H1 (cell line): ENCODE data around the gene ATP6V1B1. TPM values are rescaled to one million over a fixed set of nuclear protein-coding genes. Genes with fewer than 3 reads are reported as not detected.

Experiments
- CTCF ChIA-PET: fragments of 300-600 bp; sonication (Branson Sonifier 250); formaldehyde crosslinking; loops from one replicate; lab custom pipeline; 2021; ENCODE audit not compliant: partially characterized antibody; lab: Charles Lee
- POLR2A ChIA-PET: fragments of 300-600 bp; sonication (Branson Sonifier 250); formaldehyde crosslinking; loops from one replicate; lab custom pipeline; 2021; ENCODE audit warnings: inconsistent platforms; ENCODE audit not compliant: partially characterized antibody; lab: Charles Lee
- DNase-seq, 2 experiments: peaks; one replicate each; pipeline versions ENCODE4 v3.0.0 to v3.0.0-alpha.2; 2010 to 2022; ENCODE audit warnings: low spot score in 2 of 2, low read depth in 1 of 2, mixed read lengths in 1 of 2
- FAIRE-seq: peaks from 2 replicates; lab custom pipeline; 2011; peaks lifted over from hg19 to GRCh38; lab: Jason Lieb, UNC
- H2AFZ ChIP-seq: 2 replicates; pipeline ENCODE4 v1.8.1; 2012; ENCODE audit warnings: low read length, inconsistent platforms
- H2AK5ac ChIP-seq: 2 replicates; pipeline ENCODE4 v1.6.1; 2013; ENCODE audit warnings: low read depth, low read length
- H2BK120ac ChIP-seq: replicated peaks from 2 replicates; pipeline ENCODE3; 2013; ENCODE audit warnings: low read depth, low read length, inconsistent platforms
- H2BK12ac ChIP-seq: 2 replicates; pipeline ENCODE4 v1.6.1; 2013; ENCODE audit warnings: low read depth, low read length
- H2BK15ac ChIP-seq: 2 replicates; pipeline ENCODE4 v1.6.1; 2013; ENCODE audit warnings: low read length
- H2BK20ac ChIP-seq: 2 replicates; pipeline ENCODE4 v1.6.1; 2013; ENCODE audit warnings: low read length
- H2BK5ac ChIP-seq: 2 replicates; pipeline ENCODE4 v1.6.1; 2013; ENCODE audit warnings: low read depth, low read length
- H3K14ac ChIP-seq: 2 replicates; pipeline ENCODE4 v1.6.1; 2013; ENCODE audit warnings: inconsistent platforms; ENCODE audit not compliant: insufficient read length
- H3K18ac ChIP-seq: 2 replicates; pipeline ENCODE4 v1.6.1; 2013; ENCODE audit warnings: low read length; ENCODE audit errors: extremely low read depth
- H3K23ac ChIP-seq: 2 replicates; pipeline ENCODE4 v1.6.1; 2013; ENCODE audit warnings: inconsistent platforms; ENCODE audit not compliant: insufficient read length
- H3K23me2 ChIP-seq: 2 replicates; pipeline ENCODE4 v1.6.1; 2013; ENCODE audit warnings: low read depth, low read length
- H3K27ac ChIP-seq: 2 replicates; pipeline ENCODE4 v1.6.1; 2011; ENCODE audit warnings: low read depth, low read length, inconsistent platforms
- H3K27me3 ChIP-seq, 4 experiments: replicated peaks in 1 of 4; 1 replicate in 1 of 4; 2 replicates in 3 of 4; pipeline versions ENCODE4 v1.6.1 to v1.8.1; 2011 to 2013; ENCODE audit warnings: low read length in 3 of 4, mild to moderate bottlenecking in 3 of 4, inconsistent platforms in 2 of 4, mixed read lengths in 2 of 4, moderate library complexity in 1 of 4; ENCODE audit not compliant: control insufficient read depth in 3 of 4, insufficient read depth in 3 of 4; ENCODE audit errors: extremely low read depth in 1 of 4
- H3K36me3 ChIP-seq, 4 experiments: 2 replicates each; pipeline versions ENCODE4 v1.6.1 to v1.8.1; 2011 to 2013; ENCODE audit warnings: mild to moderate bottlenecking in 4 of 4, low read length in 3 of 4, moderate library complexity in 2 of 4, control low read depth in 1 of 4, inconsistent platforms in 1 of 4; ENCODE audit not compliant: insufficient read depth in 4 of 4, control insufficient read depth in 2 of 4
- H3K4ac ChIP-seq: replicated peaks from 2 replicates; pipeline ENCODE3; 2013; ENCODE audit warnings: low read length, low read depth, mixed read lengths, inconsistent platforms; ENCODE audit not compliant: insufficient read length
- H3K4me1 ChIP-seq, 4 experiments: replicated peaks in 1 of 4; 1 replicate in 1 of 4; 2 replicates in 3 of 4; pipeline versions ENCODE4 v1.6.1 to v1.8.1; 2011 to 2013; ENCODE audit warnings: low read length in 3 of 4, inconsistent platforms in 2 of 4, mixed read lengths in 1 of 4; ENCODE audit not compliant: insufficient read depth in 4 of 4, control insufficient read depth in 3 of 4
- H3K4me2 ChIP-seq, 2 experiments: 2 replicates each; pipeline versions ENCODE4 v1.6.1 to v1.8.1; 2011 to 2013; ENCODE audit warnings: low read depth in 2 of 2, low read length in 2 of 2, control low read depth in 1 of 2, inconsistent platforms in 1 of 2, mild to moderate bottlenecking in 1 of 2; ENCODE audit not compliant: insufficient read depth in 1 of 2
- H3K4me3 ChIP-seq, 4 experiments: fragments of 200-600, 300-600 bp in 1 of 4; sonication (generic), shearing (Covaris generic), sonication (Bioruptor Twin) in 1 of 4; 2 replicates each; pipeline versions ENCODE4 v1.5.1 to v1.8.1; 2011 to 2016; ENCODE audit warnings: low read length in 4 of 4, low read depth in 3 of 4, control low read depth in 2 of 4, inconsistent platforms in 2 of 4, mild to moderate bottlenecking in 2 of 4, mixed read lengths in 1 of 4, moderate library complexity in 1 of 4; ENCODE audit not compliant: insufficient read depth in 2 of 4; ENCODE audit errors: extremely low read depth in 1 of 4
- H3K56ac ChIP-seq: replicated peaks from 2 replicates; pipeline ENCODE3; 2013; ENCODE audit warnings: low read depth, mild to moderate bottlenecking, mixed read lengths, low read length, inconsistent platforms; ENCODE audit not compliant: insufficient read length
- H3K79me1 ChIP-seq: 2 replicates; pipeline ENCODE4 v1.6.1; 2013; ENCODE audit warnings: low read depth, low read length, control low read depth
- H3K79me2 ChIP-seq, 2 experiments: 2 replicates each; pipeline versions ENCODE4 v1.6.1 to v1.8.1; 2012 to 2013; ENCODE audit warnings: low read length in 2 of 2, mild to moderate bottlenecking in 2 of 2, inconsistent platforms in 1 of 2; ENCODE audit not compliant: insufficient read depth in 2 of 2, control insufficient read depth in 1 of 2
- H3K9ac ChIP-seq, 4 experiments: replicated peaks in 1 of 4; 1 replicate in 1 of 4; 2 replicates in 3 of 4; pipeline versions ENCODE4 v1.6.1 to v1.8.1; 2011 to 2013; ENCODE audit warnings: low read depth in 3 of 4, low read length in 3 of 4, control low read depth in 2 of 4, mild to moderate bottlenecking in 2 of 4, moderate library complexity in 2 of 4, inconsistent platforms in 1 of 4; ENCODE audit errors: extremely low read depth in 1 of 4
- H3K9me3 ChIP-seq, 2 experiments: 2 replicates each; pipeline versions ENCODE4 v1.6.1 to v1.8.1; 2012 to 2013; ENCODE audit warnings: mild to moderate bottlenecking in 2 of 2, moderate library complexity in 2 of 2, control low read depth in 1 of 2, inconsistent platforms in 1 of 2, low read depth in 1 of 2, low read length in 1 of 2, mixed read lengths in 1 of 2; ENCODE audit not compliant: insufficient read depth in 2 of 2
- H4K20me1 ChIP-seq, 2 experiments: replicated peaks in 1 of 2; 2 replicates each; pipeline versions ENCODE3 to v1.8.1; 2011 to 2013; ENCODE audit warnings: inconsistent platforms in 2 of 2, low read length in 2 of 2, mild to moderate bottlenecking in 1 of 2; ENCODE audit not compliant: insufficient read depth in 2 of 2, control insufficient read depth in 1 of 2
- H4K5ac ChIP-seq: 2 replicates; pipeline ENCODE4 v1.6.1; 2013; ENCODE audit warnings: low read length, low read depth, mixed read lengths, inconsistent platforms; ENCODE audit not compliant: insufficient read length
- H4K8ac ChIP-seq: 2 replicates; pipeline ENCODE4 v1.8.0; 2013; ENCODE audit warnings: mild to moderate bottlenecking, moderate library complexity, low read length, inconsistent platforms; ENCODE audit not compliant: insufficient read depth; ENCODE audit errors: extremely low read depth
- H4K91ac ChIP-seq: replicated peaks from 2 replicates; pipeline ENCODE3; 2013; ENCODE audit warnings: low read length, mixed read lengths, inconsistent platforms; ENCODE audit not compliant: insufficient read length
- ASH2L ChIP-seq: fragments of 200-600, 300-600 bp; sonication (generic); IDR thresholded peaks from one replicate; pipeline ENCODE4 v1.7.1; 2017; ENCODE audit warnings: low read length
- BCL11A ChIP-seq, 2 experiments: IDR thresholded peaks; one replicate each; pipeline ENCODE4 v1.6.1; 2011; ENCODE audit warnings: low read depth in 2 of 2, low read length in 2 of 2, mild to moderate bottlenecking in 2 of 2
- E2F6 ChIP-seq: IDR thresholded peaks from 2 replicates; pipeline ENCODE4 v1.6.1; 2012; ENCODE audit warnings: inconsistent platforms
- EGR1 ChIP-seq: IDR thresholded peaks from 2 replicates; pipeline ENCODE4 v1.6.1; 2011; ENCODE audit warnings: low read depth, low read length, borderline replicate concordance
- FOSL1 ChIP-seq: IDR thresholded peaks from 2 replicates; pipeline ENCODE4 v1.6.1; 2011; ENCODE audit warnings: mild to moderate bottlenecking, low read depth, low read length, moderate library complexity; ENCODE audit not compliant: insufficient read depth
- GTF2F1 ChIP-seq: IDR thresholded peaks from 2 replicates; pipeline ENCODE4 v1.6.1; 2012; ENCODE audit warnings: low read depth, low read length, improper control_type of control experiment, borderline replicate concordance
- MAX ChIP-seq: IDR thresholded peaks from 2 replicates; pipeline ENCODE4 v1.6.1; 2012; ENCODE audit warnings: inconsistent platforms
- TAF1 ChIP-seq: IDR thresholded peaks from 2 replicates; pipeline ENCODE4 v1.6.1; 2011; ENCODE audit warnings: mild to moderate bottlenecking, low read depth, low read length
- TCF12 ChIP-seq: IDR thresholded peaks from 2 replicates; pipeline ENCODE4 v1.6.1; 2011; ENCODE audit warnings: low read depth, mild to moderate bottlenecking, low read length
- USF2 ChIP-seq: IDR thresholded peaks from 2 replicates; pipeline ENCODE4 v1.6.1; 2011; ENCODE audit warnings: low read length, improper control_type of control experiment
- WGBS, 2 experiments: shearing (Covaris generic) in 1 of 2; methylation state at CpG; one replicate each; pipeline versions ENCODE4 v1.1.6 to v1.1.7; 2013 to 2015; ENCODE audit warnings: low lambda C conversion rate in 2 of 2, mixed read lengths in 2 of 2, inconsistent platforms in 1 of 2, low coverage in 1 of 2, missing lambda C conversion rate in 1 of 2; ENCODE audit not compliant: insufficient replicate concordance in 2 of 2, insufficient coverage in 1 of 2, insufficient read length in 1 of 2; ENCODE audit errors: extremely low coverage in 1 of 2, missing lambda C conversion rate in 1 of 2; 5-methylcytosine and 5-hydroxymethylcytosine counted together
- polyA plus RNA-seq, 7 experiments: library from polyadenylated mRNA; depleted of rRNA in 3 of 7; stranded (reverse) in 5 of 7; unstranded in 2 of 7; fragments of >200 nt in 5 of 7; fragments of 200-250 nt in 2 of 7; gene quantifications; 1 replicate in 5 of 7; 2 replicates in 1 of 7; 4 replicates in 1 of 7; pipeline versions ENCODE4 v1.2.1 to v1.2.3, GENCODE V29; 2011 to 2013; ENCODE audit warnings: missing spikeins in 2 of 7, mixed read lengths in 2 of 7
- total RNA-seq: library from RNA; stranded (reverse); fragmentation: NEBNext Ultra II Directional; extraction: Animal tissue kit (Norgen Biotek cat#: 25700); gene quantifications from 2 replicates; pipeline ENCODE4 v1.2.1, GENCODE V29; 2021

ATP6V1B1 gene
- total and polyA plus RNA-seq, 2 of the 8 experiments (the other 6 are each of a cell fraction or from before 2014, with no cell fraction given), result not detected

GRCh38 chr2:71003966-71004755 lies 68.5 kb downstream of the ATP6V1B1 start:
- no peak for TF ChIP-seq USF2
- TF ChIP-seq BCL11A (IDR thresholded peaks at IDR 0.05; ENCODE audit: low read depth in 2 of 2, low read length in 2 of 2), result no peak
- no peak for TF ChIP-seq GTF2F1
- TF ChIP-seq MAX, result no peak
- no peak for TF ChIP-seq TAF1
- TF ChIP-seq E2F6, result no peak
- TF ChIP-seq ASH2L, result no peak
- TF ChIP-seq TCF12, result no peak
- no peak for TF ChIP-seq FOSL1
- TF ChIP-seq EGR1, result no peak
- no peak overlapping the region for H2BK120ac ChIP-seq
- 0 out of 2 replicates have a peak overlapping the region, but pooled peaks have one; percentile 3 for H2BK20ac ChIP-seq
- no peak overlapping the region for H3K4me2 ChIP-seq
- H4K20me1 ChIP-seq, result no peaks in the 10 kb centered on the region
- no peak for FAIRE-seq
- H3K23ac ChIP-seq, result no peak overlapping the region
- H2AK5ac ChIP-seq, result no peak overlapping the region
- CTCF ChIA-PET, result interaction anchor here (0.6 kb wide), 1 partner anchor 62 kb away, joined by 3 read pairs; no protein-coding TSS in a partner anchor
- H3K9me3 ChIP-seq, result no peaks in the 10 kb centered on the region
- 86% methylated on average over 11 of the region's 11 CpGs; no CpG with 5 or more reads in 1 of the 2 experiments for WGBS, 2 experiments
- H3K4me1 ChIP-seq, result peaks cover 3 to 11% (median 7%) of the 10 kb centered on the region in 4 experiments; a peak in 5 of 7 replicates
- no peak overlapping the region for H3K27ac ChIP-seq
- H2AFZ ChIP-seq, result no peak overlapping the region
- no peak overlapping the region for H3K4me3 ChIP-seq
- H4K8ac ChIP-seq, result no peak overlapping the region
- H3K14ac ChIP-seq, result no peak overlapping the region
- H3K23me2 ChIP-seq, result no peaks in the 10 kb centered on the region; the same call in 1 of the 2 replicates
- no peak overlapping the region for H3K4ac ChIP-seq
- POLR2A ChIA-PET, result no interaction called here
- H3K36me3 ChIP-seq, result no peaks in the 10 kb centered on the region
- no peak overlapping the region for H4K91ac ChIP-seq
- peaks cover 0 to 3% (median 0%) of the 10 kb centered on the region in 4 experiments; a peak in 4 of 7 replicates for H3K27me3 ChIP-seq
- H2BK5ac ChIP-seq, result no peak overlapping the region
- H2BK15ac ChIP-seq, result no peak overlapping the region
- H2BK12ac ChIP-seq, result peak overlapping the region; percentile 60; the same call in 1 of the 2 replicates
- H4K5ac ChIP-seq, result no peak overlapping the region
- no peak overlapping the region for H3K56ac ChIP-seq
- no peak for DNase-seq
- no peaks in the 10 kb centered on the region for H3K79me2 ChIP-seq
- H3K79me1 ChIP-seq, result no peaks in the 10 kb centered on the region
- H3K18ac ChIP-seq, result no peak overlapping the region
- H3K9ac ChIP-seq, result no peak overlapping the region
